GM18868 (cell line): Measurements from ENCODE around the gene NUP210.

Source experiments
- ATAC-seq: cut with Tn5 transposase; IDR thresholded peaks from one replicate; pipeline ENCODE4 v1.9.1; 2021; ENCODE audit warnings: mild to moderate bottlenecking, moderate library complexity; ENCODE audit not compliant: unreplicated experiment

The NUP210 gene

DNA sequence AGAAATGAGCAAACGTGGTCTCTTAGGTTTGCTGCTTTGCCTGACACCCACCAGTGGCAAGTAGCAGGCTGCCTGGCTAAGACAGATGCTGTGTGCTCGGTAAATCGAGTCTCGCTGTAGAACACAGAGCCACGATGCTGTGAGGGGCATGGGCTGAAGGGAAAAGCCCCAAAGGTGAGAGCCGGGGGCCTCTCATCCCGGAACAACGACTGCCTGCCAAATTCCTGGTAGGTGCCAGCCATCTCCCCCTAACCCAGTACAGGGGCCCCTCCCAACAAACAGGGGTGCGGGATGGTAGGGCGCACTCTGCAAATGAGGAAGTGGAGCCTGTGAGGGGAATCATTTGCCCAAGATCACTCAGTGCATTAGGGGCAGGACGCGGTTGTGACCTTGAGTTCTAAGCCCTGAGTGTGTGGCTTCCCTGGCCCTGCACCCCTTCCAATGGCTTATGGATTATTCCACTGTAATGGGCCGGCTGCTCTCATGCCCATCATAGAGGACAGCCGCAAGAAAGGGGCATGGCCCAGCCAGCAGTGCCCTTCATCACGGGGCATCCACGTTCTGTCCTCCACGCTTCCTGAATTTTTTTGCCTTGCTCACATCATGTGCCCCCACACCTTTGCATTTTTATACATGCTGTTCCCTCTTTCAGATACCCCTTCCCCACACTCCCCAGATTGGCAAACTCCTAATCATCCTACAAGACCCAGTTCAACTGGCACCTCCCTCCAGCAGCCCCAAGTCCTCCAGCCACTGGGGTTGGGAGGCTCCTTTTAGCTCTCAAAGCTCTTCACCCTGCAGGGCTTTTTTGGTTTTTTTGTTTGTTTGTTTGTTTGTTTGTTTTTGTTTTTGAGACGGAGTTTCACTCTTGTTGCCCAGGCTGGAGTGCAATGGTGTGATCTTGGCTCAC, 125.4 kb downstream of the NUP210 start:
- no peak for ATAC-seq

DNA sequence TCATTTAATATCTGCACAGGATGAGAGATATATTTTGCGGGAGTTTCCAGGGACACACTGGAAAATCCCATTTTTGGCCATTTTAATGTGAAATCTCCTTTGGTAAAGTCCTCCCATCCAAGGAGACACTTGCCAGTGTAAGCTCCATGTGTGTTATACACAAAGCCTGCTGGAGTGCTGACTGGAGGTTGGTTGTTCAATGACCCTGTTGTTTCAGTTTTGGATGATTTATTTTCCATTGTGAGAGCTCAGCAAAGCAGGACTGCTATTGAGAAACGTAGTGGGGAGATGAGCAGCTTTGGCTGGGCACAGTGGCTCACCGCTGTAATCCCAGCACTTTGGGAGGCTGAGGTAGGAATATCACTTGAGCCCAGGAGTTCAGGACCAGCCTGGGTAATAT, 127.7 kb downstream of the NUP210 start:
- ATAC-seq = no peak

DNA sequence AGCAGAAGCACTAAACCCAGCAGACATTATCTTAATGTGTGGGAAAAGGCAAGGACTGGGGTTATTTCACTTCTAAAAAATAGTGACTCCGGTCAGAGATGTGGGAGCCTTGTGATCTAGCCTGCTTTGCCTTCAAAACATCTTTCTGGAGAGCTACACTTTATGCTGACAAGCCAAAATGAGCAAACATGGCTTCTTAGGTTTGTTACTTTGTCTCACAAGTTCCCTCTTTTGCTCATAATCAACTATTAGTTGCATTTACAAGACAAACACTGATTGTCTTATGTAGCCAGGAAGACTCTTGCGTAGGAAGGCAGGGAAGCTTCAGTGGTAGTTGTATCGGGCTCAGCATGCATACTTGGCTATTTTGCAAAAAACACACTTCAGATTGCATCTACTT, 129.2 kb downstream of the NUP210 start:
- no peak for ATAC-seq

- no peak for ATAC-seq
These were observed 130.3 kb downstream of the NUP210 start for GRCh38 chr3:13289771-13290285.

DNA sequence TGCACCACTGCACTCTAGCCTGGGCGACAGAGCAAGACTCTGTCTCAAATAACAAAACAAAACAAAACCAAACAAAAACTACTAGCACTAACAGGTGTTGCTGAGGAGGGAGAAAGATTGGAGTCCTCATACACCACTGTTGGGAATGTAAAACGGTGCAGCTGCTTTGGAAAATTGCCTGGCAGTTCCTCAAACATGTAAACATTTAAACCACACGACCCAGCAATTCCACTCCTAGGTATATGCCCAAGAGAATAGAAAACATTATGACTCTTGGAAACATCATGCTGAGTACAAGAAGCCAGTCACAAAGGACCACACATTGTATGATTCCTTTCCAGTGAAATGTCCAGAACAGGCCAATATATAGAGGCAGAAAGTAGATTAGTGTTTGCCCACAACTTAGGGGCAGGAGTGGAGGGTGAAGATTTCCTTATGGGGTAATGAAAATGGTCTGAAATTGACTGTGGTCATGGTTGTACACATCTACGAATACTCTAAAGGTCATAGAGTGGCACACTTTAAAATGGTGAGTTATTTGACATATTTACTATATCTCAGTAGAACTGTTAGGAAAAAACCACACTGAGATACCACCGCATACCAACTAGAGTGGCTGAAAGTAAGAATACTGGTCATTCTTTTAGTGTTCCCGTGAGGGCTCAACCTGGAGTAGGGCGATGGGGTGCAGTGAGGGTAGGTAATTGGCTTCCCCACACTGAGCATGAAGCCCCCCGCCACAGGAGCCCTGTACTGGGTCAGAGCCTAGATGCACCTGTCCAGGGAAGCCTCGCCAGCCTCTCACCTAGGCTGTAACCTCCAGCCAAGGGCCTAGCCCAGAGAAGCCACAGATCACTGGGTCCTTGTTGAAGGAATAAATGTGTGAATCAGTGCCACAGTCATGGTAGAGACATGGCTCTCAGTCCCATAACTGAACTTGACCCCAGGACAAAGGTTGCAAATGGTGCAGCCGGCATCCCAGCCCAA, 131.1 kb downstream of the NUP210 start:
- no peak for ATAC-seq

- no peak for ATAC-seq
These were observed 132.3 kb downstream of the NUP210 start for GRCh38 chr3:13287833-13288232.

GRCh38 chr3:13286873-13287272, 133.2 kb downstream of the NUP210 start:
- ATAC-seq = no peak

- no peak for ATAC-seq
These were observed 135.0 kb downstream of the NUP210 start for GRCh38 chr3:13285007-13285567.

- no peak for ATAC-seq
These were observed 136.3 kb downstream of the NUP210 start for GRCh38 chr3:13283877-13284264.

GRCh38 chr3:13282986-13283876, 136.9 kb downstream of the NUP210 start:
- no peak for ATAC-seq

DNA sequence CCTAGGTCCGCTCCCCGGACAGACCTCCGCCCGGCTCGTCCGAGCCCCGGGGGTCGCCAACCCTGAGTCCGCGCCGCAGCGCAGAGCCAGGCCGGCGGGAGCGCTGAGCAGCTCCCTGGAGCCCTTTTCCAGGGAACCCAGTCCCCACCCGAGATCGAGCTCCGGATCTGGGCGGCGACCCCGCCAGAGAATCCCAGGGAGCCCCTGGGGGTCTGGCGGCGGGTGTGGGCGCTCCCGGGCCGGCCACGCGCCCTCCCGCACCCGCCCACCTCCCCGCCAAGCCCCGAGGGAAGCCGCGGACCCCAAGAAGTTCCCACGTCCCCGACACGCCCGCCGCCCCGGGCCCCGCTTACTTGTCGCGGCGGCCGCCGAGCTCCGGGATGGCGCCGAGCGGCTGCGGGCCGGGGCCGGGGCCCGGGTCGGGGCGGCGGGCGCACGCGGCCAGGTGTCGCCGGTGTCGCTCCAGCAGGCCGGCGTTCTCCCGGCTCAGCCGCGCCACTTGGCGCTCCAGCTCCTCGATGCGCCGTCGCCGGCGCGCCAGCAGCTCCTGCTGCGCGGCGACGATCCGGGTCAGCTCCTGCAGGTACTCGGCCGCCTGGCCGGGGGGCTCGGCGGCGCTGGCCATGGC, 137.7 kb downstream of the NUP210 start:
- ATAC-seq = no peak

- no peak for ATAC-seq
These were observed 138.4 kb downstream of the NUP210 start for GRCh38 chr3:13281507-13282357.

DNA sequence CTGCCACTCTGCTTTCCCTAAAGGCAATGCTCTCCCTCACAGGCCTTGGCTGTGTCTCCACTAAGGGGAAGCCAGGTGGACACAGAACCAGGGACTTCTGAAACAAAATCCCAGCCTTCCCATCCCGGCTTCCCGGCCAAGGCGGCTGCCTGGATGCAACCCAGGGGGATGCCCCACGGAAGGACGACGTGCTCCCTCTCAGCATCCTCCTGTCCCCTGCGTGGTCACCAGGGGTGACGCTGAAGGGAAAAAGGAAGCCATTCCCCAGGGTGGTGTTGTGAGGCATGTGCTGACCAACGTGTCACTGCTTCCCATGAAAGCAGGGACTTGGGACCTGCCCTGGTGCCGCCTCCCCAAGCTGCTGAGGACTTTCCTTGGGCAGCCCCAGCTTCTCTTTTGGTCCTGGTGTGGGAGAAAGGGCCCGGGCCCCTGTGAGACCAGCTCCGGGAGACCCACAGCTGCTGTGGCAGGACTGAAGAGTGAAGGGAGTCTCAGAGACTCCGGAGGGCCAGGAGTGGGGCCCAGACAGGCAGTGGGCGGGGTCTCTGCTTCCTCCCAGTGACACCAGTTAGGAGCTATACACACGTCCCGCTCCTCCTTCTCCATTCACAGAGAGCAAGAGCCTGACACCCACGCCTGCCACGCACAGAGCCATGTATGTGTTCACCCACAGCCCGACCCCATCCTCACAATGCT, 139.2 kb downstream of the NUP210 start:
- ATAC-seq = no peak

GRCh38 chr3:13280122-13280790, 139.9 kb downstream of the NUP210 start:
- no peak for ATAC-seq

- ATAC-seq = no peak
These were observed 140.6 kb downstream of the NUP210 start for GRCh38 chr3:13279532-13279910.

DNA sequence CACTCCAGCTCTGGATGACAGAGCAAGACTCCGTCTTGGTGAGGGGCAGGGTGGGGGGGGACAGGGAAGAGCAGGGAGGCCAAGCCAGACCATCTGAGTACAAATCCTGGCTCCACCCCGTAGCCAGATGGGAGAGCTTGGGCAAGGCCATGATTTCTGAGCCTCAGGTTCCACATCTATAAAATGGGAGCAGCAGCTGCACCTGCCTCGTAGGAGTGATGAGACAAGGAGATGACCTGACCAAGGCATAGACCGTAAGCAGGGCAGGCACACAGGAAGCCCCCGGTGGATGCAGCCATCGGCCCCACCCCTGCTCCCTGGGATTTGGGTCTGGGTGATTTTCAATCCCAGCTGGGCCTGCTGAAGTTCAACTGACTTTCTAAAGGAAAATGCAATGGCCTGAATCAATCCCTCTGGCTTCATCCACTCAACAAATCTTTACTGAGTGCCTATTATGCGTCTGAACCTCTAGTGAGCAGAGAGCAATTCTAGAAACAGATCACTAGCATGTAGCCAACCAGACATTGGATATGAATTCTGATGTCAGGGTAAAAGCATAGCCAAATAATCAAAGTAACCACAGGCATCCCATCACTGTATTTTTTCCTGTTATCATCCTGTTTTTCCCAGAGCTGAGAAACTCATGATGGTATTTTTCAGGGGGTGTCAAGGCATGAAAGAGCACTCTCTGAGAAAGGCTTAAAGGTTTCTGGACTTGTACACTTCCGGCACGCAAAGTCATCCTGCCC, 141.2 kb downstream of the NUP210 start:
- ATAC-seq = no peak
